Mucosa of rectum (tissue), 2 donors: ENCODE results near the gene FXR2.
"Not testable (repeated sequence)": the region's sequence is repeated elsewhere in the genome, so short reads cannot be mapped to it uniquely, and the experiment has no call there.

ENCODE experiments used
- H3K27ac ChIP-seq, 2 donors: one replicate each; pipeline ENCODE4 v1.7.0; 2013; ENCODE audit warnings: inconsistent platforms in 2 of 2, low read depth in 2 of 2, low read length in 2 of 2
- H3K27me3 ChIP-seq, 2 donors: one replicate each; pipeline ENCODE4 v1.7.0; 2013; ENCODE audit warnings: low read length in 2 of 2; ENCODE audit not compliant: control insufficient read depth in 2 of 2, insufficient read depth in 2 of 2
- H3K36me3 ChIP-seq, 2 donors: one replicate each; pipeline ENCODE4 v1.7.0; 2013; ENCODE audit warnings: low read length in 2 of 2; ENCODE audit not compliant: control insufficient read depth in 2 of 2, insufficient read depth in 2 of 2
- H3K4me1 ChIP-seq, 2 donors: one replicate each; pipeline ENCODE4 v1.7.0; 2013; ENCODE audit warnings: low read length in 2 of 2, mild to moderate bottlenecking in 1 of 2; ENCODE audit not compliant: control insufficient read depth in 2 of 2, insufficient read depth in 2 of 2
- H3K4me3 ChIP-seq, 2 donors: one replicate each; pipeline ENCODE4 v1.7.0; 2013; ENCODE audit warnings: low read length in 2 of 2
- H3K9ac ChIP-seq, 2 donors: one replicate each; pipeline ENCODE4 v1.7.0; 2013; ENCODE audit warnings: low read length in 2 of 2, low read depth in 1 of 2, mild to moderate bottlenecking in 1 of 2
- H3K9me3 ChIP-seq, 2 donors: one replicate each; pipeline ENCODE4 v1.7.0; 2013; ENCODE audit warnings: low read length in 2 of 2; ENCODE audit not compliant: control insufficient read depth in 2 of 2
- donor health status: healthy.
- donor health status: Normal muscosa, but diverticular disease.

FXR2 gene

GRCh38 chr17:7629939-7630571 is 15.4 kb upstream of the FXR2 start, which contains the start of gene SHBG:
TSS of gene SHBG (plus strand) at chr17:7630135. CDS start at chr17:7630173, 38 bp downstream.
- Histone ChIP-seq H3K27ac (no peak within 1 kb of the TSS), H3K4me1 (peaks cover 5 to 10% of the 10 kb centered on the region in 2 donors), H3K4me3 (no peak within 1 kb of the TSS), H3K36me3 (no peaks in the 10 kb centered on the region), H3K9me3 (no peaks in the 10 kb centered on the region), H3K27me3 (no peaks in the 10 kb centered on the region), H3K9ac (no peak within 1 kb of the TSS)

GRCh38 chr17:7627250-7628121 is 12.8 kb upstream of the FXR2 start, which contains the start of gene SAT2:
TSS of gene SAT2 (minus strand) at chr17:7627821. CDS start at chr17:7627635, 186 bp downstream.
- no peaks in the 10 kb centered on the region for H3K36me3 ChIP-seq
- H3K4me1 ChIP-seq, result peaks cover 5 to 10% of the 10 kb centered on the region in 2 donors
- H3K27ac ChIP-seq, result peak within 1 kb of the TSS; percentile 85 to 90
- peak within 1 kb of the TSS; percentile 81 to 87 for H3K9ac ChIP-seq
- no peaks in the 10 kb centered on the region for H3K9me3 ChIP-seq
- no peaks in the 10 kb centered on the region for H3K27me3 ChIP-seq
- peak within 1 kb of the TSS; percentile 84 to 90 for H3K4me3 ChIP-seq

GRCh38 chr17:7626956-7627249 is 12.2 kb upstream of the FXR2 start:
- H3K9ac ChIP-seq, result peak overlapping the region; percentile 81 to 87
- peaks cover 5 to 10% of the 10 kb centered on the region in 2 donors for H3K4me1 ChIP-seq
- H3K9me3 ChIP-seq, result no peaks in the 10 kb centered on the region
- H3K27ac ChIP-seq, result peak overlapping the region in 1 of 2 donors; percentile 90
- H3K36me3 ChIP-seq, result no peaks in the 10 kb centered on the region
- peak overlapping the region; percentile 84 to 90 for H3K4me3 ChIP-seq
- H3K27me3 ChIP-seq, result no peaks in the 10 kb centered on the region

- peak overlapping the region in 1 of 2 donors; percentile 84 for H3K4me3 ChIP-seq
- H3K27ac ChIP-seq, result no peak overlapping the region
- no peak overlapping the region for H3K9ac ChIP-seq
These were observed 11.6 kb upstream of the FXR2 start for GRCh38 chr17:7626307-7626706.

GRCh38 chr17:7625749-7626148 is 11.1 kb upstream of the FXR2 start:
- H3K36me3 ChIP-seq, H3K9me3 ChIP-seq, H3K27me3 ChIP-seq, H3K27ac ChIP-seq, H3K9ac ChIP-seq, H3K4me1 ChIP-seq, H3K4me3 ChIP-seq: not testable (repeated sequence)

More at GRCh38 chr17:7626307-7626706, 11.6 kb upstream of the FXR2 start:
- H3K36me3 ChIP-seq, result no peaks in the 10 kb centered on the region
- peaks cover 5 to 10% of the 10 kb centered on the region in 2 donors for H3K4me1 ChIP-seq
- no peaks in the 10 kb centered on the region for H3K27me3 ChIP-seq
- no peaks in the 10 kb centered on the region for H3K9me3 ChIP-seq

- no peaks in the 10 kb centered on the region for H3K36me3 ChIP-seq
- no peak overlapping the region for H3K27ac ChIP-seq
- H3K4me1 ChIP-seq, result peaks cover 5 to 10% of the 10 kb centered on the region in 2 donors
- no peak overlapping the region for H3K9ac ChIP-seq
- no peak overlapping the region for H3K4me3 ChIP-seq
- no peaks in the 10 kb centered on the region for H3K9me3 ChIP-seq
- no peaks in the 10 kb centered on the region for H3K27me3 ChIP-seq
These were observed 9.0 kb upstream of the FXR2 start for GRCh38 chr17:7623661-7624060.

- Histone ChIP-seq H3K9ac (no peak overlapping the region), H3K4me1 (no peaks in the 10 kb centered on the region), H3K36me3 (no peaks in the 10 kb centered on the region), H3K27ac (no peak overlapping the region), H3K9me3 (no peaks in the 10 kb centered on the region), H3K27me3 (no peaks in the 10 kb centered on the region), H3K4me3 (no peak overlapping the region)
These were observed 6.1 kb upstream of the FXR2 start for GRCh38 chr17:7620835-7621234.

- H3K36me3 ChIP-seq, result no peaks in the 10 kb centered on the region
- no peak overlapping the region for H3K27ac ChIP-seq
- H3K4me1 ChIP-seq, result peaks cover 4 to 5% of the 10 kb centered on the region in 2 donors
- no peaks in the 10 kb centered on the region for H3K27me3 ChIP-seq
- H3K4me3 ChIP-seq, result no peak overlapping the region
- no peak overlapping the region for H3K9ac ChIP-seq
- no peaks in the 10 kb centered on the region for H3K9me3 ChIP-seq
These were observed 3.9 kb upstream of the FXR2 start for GRCh38 chr17:7618608-7619007.

GRCh38 chr17:7615265-7615747 is 609 bp upstream of the FXR2 start:
- Histone ChIP-seq H3K27ac (peak overlapping the region; percentile 84 to 90), H3K9ac (peak overlapping the region in 1 of 2 donors; percentile 75), H3K27me3 (no peaks in the 10 kb centered on the region), H3K4me3 (peak overlapping the region; percentile 70 to 71), H3K4me1 (peaks cover 16 to 17% of the 10 kb centered on the region in 2 donors), H3K36me3 (peaks cover 0 to 2% of the 10 kb centered on the region in 2 donors), H3K9me3 (no peaks in the 10 kb centered on the region)
